ENCODE measurements around the gene COL2A1. TPM values are rescaled to one million over a fixed set of nuclear protein-coding genes. Genes with fewer than 3 reads are reported as not detected.

COL2A1 gene
- not detected in 2 replicates for total RNA-seq (2021)
- not detected for Bru-seq, nascent RNA
- percentile 3 among the genes with signal in this experiment for BruChase-seq, experiment 1, labeled RNA remaining after a 2-hour chase
- BruChase-seq, experiment 2, labeled RNA remaining after a 6-hour chase, result not detected
- long read RNA-seq, result 0 reads

DNA sequence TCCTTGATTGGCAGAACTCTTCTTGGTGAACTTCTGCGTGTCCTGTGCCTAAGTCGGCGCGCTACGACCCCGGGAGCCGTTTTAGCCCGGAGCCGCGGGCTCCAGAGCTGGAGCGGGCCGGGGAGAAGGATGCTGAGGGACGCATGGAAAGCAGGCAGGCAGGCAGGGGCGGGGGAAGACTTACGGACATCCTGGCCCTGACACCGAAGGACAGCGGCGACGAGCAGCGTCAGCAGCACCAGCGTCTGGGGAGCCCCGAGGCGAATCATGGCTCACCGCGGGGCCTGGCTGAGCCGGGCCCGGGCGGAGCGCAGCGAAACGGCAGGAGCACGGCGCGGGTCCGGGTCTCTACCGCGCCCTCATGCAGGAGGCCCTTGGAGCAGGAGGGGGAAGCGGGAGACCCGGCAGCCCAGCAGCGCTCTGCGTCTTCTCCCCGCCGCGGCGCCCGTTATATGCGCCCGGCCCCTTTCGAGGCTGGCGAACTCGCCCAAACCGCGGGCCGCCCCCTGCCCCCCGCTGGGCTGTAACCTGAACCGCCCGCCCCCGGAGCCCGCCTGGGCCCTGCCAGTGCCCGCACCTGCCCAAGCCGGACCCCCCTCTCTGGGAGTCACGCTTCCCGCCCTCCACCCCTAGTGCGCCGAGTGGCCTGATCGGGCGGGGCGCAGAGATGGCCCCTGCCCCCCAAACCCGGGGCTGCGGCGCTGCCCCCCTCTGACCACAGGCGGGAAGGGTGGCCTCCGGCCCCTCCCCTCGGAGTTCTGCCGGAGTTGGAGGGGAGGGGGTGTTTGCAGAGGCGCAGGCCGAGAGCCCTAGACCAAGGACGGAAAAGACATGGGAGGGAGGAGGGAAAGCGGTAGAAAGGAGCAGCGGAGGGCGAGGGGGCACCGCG, at the start of gene COL2A1:
Gene COL2A1 (minus strand): TSS at position 424 of the 889 bp plus-strand sequence. CDS start 155 bp downstream, at position 269.
- Histone ChIP-seq H3K4me2 (no peak within 1 kb of the TSS), H3K4me1 (replicated peaks; ENCODE audit: insufficient read depth) (peaks cover 9% of the 10 kb centered on the region), H3K36me3 (ENCODE audit: low read depth) (no peaks in the 10 kb centered on the region), H3K4me3 (no peak within 1 kb of the TSS), H4K20me1 (ENCODE audit: insufficient read depth) (no peaks in the 10 kb centered on the region), H3F3A (ENCODE audit: insufficient read depth, low read depth) (peaks cover 12% of the 10 kb centered on the region; the same call in 1 of the 2 replicates), H2AFZ (no peak within 1 kb of the TSS), H3K9me2 (ENCODE audit: insufficient read depth) (no peaks in the 10 kb centered on the region), H3K27me3 (ENCODE audit: insufficient read depth, low read depth) (peaks cover 71% of the 10 kb centered on the region), H3K27ac (no peak within 1 kb of the TSS), H3K79me2 (ENCODE audit: low read depth) (no peaks in the 10 kb centered on the region), H3K9me3 (ENCODE audit: insufficient read depth, low read depth) (no peaks in the 10 kb centered on the region)
- intact Hi-C loops (cut with micrococcal nuclease; ENCODE audit: unreplicated experiment), result no loop called here
- DNase-seq, result no peak
- ChIA-PET POLR2A (ENCODE audit: unreplicated experiment) (no interaction called here), CTCF (no interaction called here)
- TF ChIP-seq, protein P1, sequence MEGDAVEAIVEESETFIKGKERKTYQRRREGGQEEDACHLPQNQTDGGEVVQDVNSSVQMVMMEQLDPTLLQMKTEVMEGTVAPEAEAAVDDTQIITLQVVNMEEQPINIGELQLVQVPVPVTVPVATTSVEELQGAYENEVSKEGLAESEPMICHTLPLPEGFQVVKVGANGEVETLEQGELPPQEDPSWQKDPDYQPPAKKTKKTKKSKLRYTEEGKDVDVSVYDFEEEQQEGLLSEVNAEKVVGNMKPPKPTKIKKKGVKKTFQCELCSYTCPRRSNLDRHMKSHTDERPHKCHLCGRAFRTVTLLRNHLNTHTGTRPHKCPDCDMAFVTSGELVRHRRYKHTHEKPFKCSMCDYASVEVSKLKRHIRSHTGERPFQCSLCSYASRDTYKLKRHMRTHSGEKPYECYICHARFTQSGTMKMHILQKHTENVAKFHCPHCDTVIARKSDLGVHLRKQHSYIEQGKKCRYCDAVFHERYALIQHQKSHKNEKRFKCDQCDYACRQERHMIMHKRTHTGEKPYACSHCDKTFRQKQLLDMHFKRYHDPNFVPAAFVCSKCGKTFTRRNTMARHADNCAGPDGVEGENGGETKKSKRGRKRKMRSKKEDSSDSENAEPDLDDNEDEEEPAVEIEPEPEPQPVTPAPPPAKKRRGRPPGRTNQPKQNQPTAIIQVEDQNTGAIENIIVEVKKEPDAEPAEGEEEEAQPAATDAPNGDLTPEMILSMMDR (conservative IDR thresholded peaks at IDR 0.05), result no peak
- TF ChIP-seq EZH2 (IDR thresholded peaks at IDR 0.05; ENCODE audit: low read depth), result no peak
- no TSS peak for BruUV-seq (replicated peaks)

DNA sequence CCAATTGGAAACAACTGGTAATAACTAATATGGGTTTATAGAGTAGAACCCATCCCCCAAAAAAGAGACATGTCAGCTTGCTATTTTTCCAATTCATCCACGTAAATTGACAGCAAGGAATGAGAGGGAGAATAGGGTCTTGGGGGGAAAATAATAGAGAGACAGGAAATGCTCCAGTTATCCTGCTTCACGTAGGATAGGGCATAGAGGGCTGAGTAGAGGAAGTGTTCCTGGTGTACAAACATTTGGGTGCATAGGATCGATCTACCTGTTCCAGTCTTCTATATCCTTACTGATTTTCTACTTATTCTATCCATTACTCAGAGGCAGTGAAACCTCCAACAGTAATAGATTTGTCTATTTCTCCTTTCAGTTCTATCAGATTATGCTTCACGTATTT, 49.6 kb upstream of the COL2A1 start:
- H3K4me2 ChIP-seq, result no peak overlapping the region
- no peaks in the 10 kb centered on the region for H3K79me2 ChIP-seq (ENCODE audit: low read depth)
- H2AFZ ChIP-seq, result no peak overlapping the region
- H4K20me1 ChIP-seq (ENCODE audit: insufficient read depth), result no peaks in the 10 kb centered on the region
- no peak for TF ChIP-seq EZH2 (IDR thresholded peaks at IDR 0.05; ENCODE audit: low read depth)
- TF ChIP-seq, protein P1 (conservative IDR thresholded peaks at IDR 0.05), result no peak
- ChIA-PET CTCF (no interaction called here), POLR2A (ENCODE audit: unreplicated experiment) (no interaction called here)
- H3K27me3 ChIP-seq (ENCODE audit: insufficient read depth, low read depth), result no peaks in the 10 kb centered on the region
- peaks cover 4% of the 10 kb centered on the region; the same call in 1 of the 2 replicates for H3F3A ChIP-seq (ENCODE audit: insufficient read depth, low read depth)
- peaks cover 4% of the 10 kb centered on the region; the same call in 1 of the 2 replicates for H3K9me3 ChIP-seq (ENCODE audit: insufficient read depth, low read depth)
- H3K36me3 ChIP-seq (ENCODE audit: low read depth), result peaks cover 10% of the 10 kb centered on the region
- H3K9me2 ChIP-seq (ENCODE audit: insufficient read depth), result no peaks in the 10 kb centered on the region; the same call in 1 of the 2 replicates
- BruUV-seq (replicated peaks), result no TSS peak
- intact Hi-C loops (cut with micrococcal nuclease; ENCODE audit: unreplicated experiment), result no loop called here
- H3K4me3 ChIP-seq, result no peak overlapping the region
- H3K27ac ChIP-seq, result no peak overlapping the region
- H3K4me1 ChIP-seq (replicated peaks; ENCODE audit: insufficient read depth), result no peaks in the 10 kb centered on the region
- no peak for DNase-seq

DNA sequence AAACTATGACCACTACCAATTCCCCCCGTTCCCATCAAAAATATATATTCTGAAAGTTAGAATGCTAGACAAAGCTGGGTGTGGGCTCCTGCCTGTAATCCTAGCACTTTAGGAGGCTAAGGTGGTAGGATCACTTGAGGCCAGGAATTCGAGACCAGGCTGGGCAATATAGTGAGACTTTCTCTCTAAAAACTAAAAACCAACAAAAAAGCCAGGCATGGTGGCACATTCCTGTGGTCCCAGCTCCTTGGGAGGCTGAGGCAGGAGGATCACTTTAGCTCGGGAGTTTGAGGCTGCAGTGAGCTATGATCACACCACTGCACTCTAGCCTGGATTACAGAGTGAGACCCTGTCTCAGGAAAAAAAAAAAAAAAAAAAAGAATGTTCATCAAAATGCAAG, 48.8 kb upstream of the COL2A1 start:
- no peak overlapping the region for H3K4me2 ChIP-seq
- ChIA-PET POLR2A (ENCODE audit: unreplicated experiment) (no interaction called here), CTCF (no interaction called here)
- no peak for TF ChIP-seq EZH2 (IDR thresholded peaks at IDR 0.05; ENCODE audit: low read depth)
- TF ChIP-seq, protein P1 (conservative IDR thresholded peaks at IDR 0.05), result no peak
- no peaks in the 10 kb centered on the region for H4K20me1 ChIP-seq (ENCODE audit: insufficient read depth)
- H3K27ac ChIP-seq, result no peak overlapping the region
- H3K36me3 ChIP-seq (ENCODE audit: low read depth), result peaks cover 6% of the 10 kb centered on the region; the same call in 1 of the 2 replicates
- peaks cover 4% of the 10 kb centered on the region; the same call in 1 of the 2 replicates for H3F3A ChIP-seq (ENCODE audit: insufficient read depth, low read depth)
- no peak overlapping the region for H3K4me3 ChIP-seq
- H3K27me3 ChIP-seq (ENCODE audit: insufficient read depth, low read depth), result no peaks in the 10 kb centered on the region
- intact Hi-C loops (cut with micrococcal nuclease; ENCODE audit: unreplicated experiment), result no loop called here
- H3K4me1 ChIP-seq (replicated peaks; ENCODE audit: insufficient read depth), result 0 out of 2 replicates have a peak, but pooled peaks cover under 1% of the 10 kb centered on the region
- no peak for DNase-seq
- no peak overlapping the region for H2AFZ ChIP-seq
- no peaks in the 10 kb centered on the region; the same call in 1 of the 2 replicates for H3K9me2 ChIP-seq (ENCODE audit: insufficient read depth)
- no peaks in the 10 kb centered on the region for H3K79me2 ChIP-seq (ENCODE audit: low read depth)
- H3K9me3 ChIP-seq (ENCODE audit: insufficient read depth, low read depth), result peaks cover under 1% of the 10 kb centered on the region; the same call in 1 of the 2 replicates
- BruUV-seq (replicated peaks), result no TSS peak

Measured in PC-9 (cell line).